ENCODE results near the gene SLC66A1. TPM values are rescaled to one million over a fixed set of nuclear protein-coding genes. Genes with fewer than 3 reads are reported as not detected.

Gene SLC66A1
- total and polyA plus RNA-seq, 9 donors = 2.4 to 15.2 (median 10.4) TPM

DNA sequence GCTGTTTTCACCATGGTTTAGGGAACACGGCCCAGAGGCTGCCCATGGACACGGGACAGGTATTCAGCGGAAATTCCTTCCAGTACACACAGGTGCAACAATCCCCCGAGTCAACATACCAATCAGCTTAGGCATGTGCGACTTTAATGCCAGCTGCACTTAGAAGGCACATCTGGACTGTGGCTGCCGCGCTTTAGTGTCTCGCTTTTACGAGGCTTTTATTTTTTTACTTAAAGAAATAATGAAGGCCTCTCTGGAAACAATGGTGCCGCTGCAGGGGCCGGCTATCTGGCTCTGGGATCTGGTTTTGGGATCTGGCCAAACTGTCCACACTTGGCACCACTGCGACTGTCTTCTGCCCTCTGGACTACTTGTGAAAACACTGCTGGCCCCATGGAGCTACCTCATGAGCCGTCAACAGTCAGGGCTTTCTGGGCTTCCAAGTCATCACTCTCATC lies 55.5 kb downstream of the SLC66A1 start:
- no peak for DNase-seq
- WGBS, 3 donors = 84 to 88% (median 88%) methylated on average over 13 of the region's 13 CpGs
- no peaks in the 10 kb centered on the region for H3K36me3 ChIP-seq
- H3K9me3 ChIP-seq = no peaks in the 10 kb centered on the region
- intact Hi-C loops (cut with DNase I) = no loop called here
- no peak for TF ChIP-seq POLR2A (IDR thresholded peaks at IDR 0.05)
- no peak for TF ChIP-seq CTCF (IDR thresholded peaks at IDR 0.05)
- TF ChIP-seq EP300 (IDR thresholded peaks at IDR 0.05) = no peak
- no peak overlapping the region for H3K27ac ChIP-seq
- H3K27me3 ChIP-seq = no peaks in the 10 kb centered on the region
- peaks cover 7% of the 10 kb centered on the region for H3K4me1 ChIP-seq (ENCODE audit: insufficient read depth)
- H3K4me3 ChIP-seq = no peak overlapping the region

DNA sequence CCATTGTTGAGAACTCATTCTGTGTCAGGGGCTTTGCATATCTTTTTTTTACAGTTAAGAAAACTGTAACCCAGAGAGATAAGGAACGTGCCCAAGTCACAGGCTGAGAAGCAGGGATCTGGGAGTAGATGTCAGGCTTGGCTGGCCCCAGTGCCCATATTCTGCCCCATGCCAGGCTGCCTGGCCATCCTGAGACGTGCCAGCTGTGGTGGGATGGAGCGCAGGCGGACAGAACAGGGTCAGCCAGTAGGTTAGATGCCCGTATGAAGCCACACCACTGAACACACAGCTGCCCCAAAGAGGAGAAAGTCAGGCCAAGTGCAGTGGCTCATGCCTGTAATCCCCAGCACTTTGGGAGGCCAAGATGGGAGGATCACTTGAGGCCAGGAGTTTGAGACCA lies 55.9 kb downstream of the SLC66A1 start:
- no peak overlapping the region for H3K4me3 ChIP-seq
- no peaks in the 10 kb centered on the region for H3K9me3 ChIP-seq
- H3K36me3 ChIP-seq = no peaks in the 10 kb centered on the region
- no peaks in the 10 kb centered on the region for H3K27me3 ChIP-seq
- 83 to 93% (median 87%) methylated on average over 5 of the region's 5 CpGs for WGBS, 3 donors
- DNase-seq = no peak
- peaks cover 8% of the 10 kb centered on the region for H3K4me1 ChIP-seq (ENCODE audit: insufficient read depth)
- intact Hi-C loops (cut with DNase I) = no loop called here
- TF ChIP-seq CTCF (IDR thresholded peaks at IDR 0.05) = no peak
- no peak for TF ChIP-seq EP300 (IDR thresholded peaks at IDR 0.05)
- no peak for TF ChIP-seq POLR2A (IDR thresholded peaks at IDR 0.05)
- no peak overlapping the region for H3K27ac ChIP-seq

GRCh38 chr1:19368964-19369363 lies 56.8 kb downstream of the SLC66A1 start:
- peaks cover 10% of the 10 kb centered on the region for H3K4me1 ChIP-seq (ENCODE audit: insufficient read depth)
- no peak for DNase-seq
- intact Hi-C loops (cut with DNase I) = no loop called here
- no peaks in the 10 kb centered on the region for H3K9me3 ChIP-seq
- H3K27me3 ChIP-seq = no peaks in the 10 kb centered on the region
- no peak for TF ChIP-seq CTCF (IDR thresholded peaks at IDR 0.05)
- no peak for TF ChIP-seq POLR2A (IDR thresholded peaks at IDR 0.05)
- TF ChIP-seq EP300 (IDR thresholded peaks at IDR 0.05) = no peak
- no peak overlapping the region for H3K4me3 ChIP-seq
- WGBS, 3 donors = 82 to 89% (median 82%) methylated on average over 5 of the region's 5 CpGs
- no peaks in the 10 kb centered on the region for H3K36me3 ChIP-seq
- no peak overlapping the region for H3K27ac ChIP-seq

DNA sequence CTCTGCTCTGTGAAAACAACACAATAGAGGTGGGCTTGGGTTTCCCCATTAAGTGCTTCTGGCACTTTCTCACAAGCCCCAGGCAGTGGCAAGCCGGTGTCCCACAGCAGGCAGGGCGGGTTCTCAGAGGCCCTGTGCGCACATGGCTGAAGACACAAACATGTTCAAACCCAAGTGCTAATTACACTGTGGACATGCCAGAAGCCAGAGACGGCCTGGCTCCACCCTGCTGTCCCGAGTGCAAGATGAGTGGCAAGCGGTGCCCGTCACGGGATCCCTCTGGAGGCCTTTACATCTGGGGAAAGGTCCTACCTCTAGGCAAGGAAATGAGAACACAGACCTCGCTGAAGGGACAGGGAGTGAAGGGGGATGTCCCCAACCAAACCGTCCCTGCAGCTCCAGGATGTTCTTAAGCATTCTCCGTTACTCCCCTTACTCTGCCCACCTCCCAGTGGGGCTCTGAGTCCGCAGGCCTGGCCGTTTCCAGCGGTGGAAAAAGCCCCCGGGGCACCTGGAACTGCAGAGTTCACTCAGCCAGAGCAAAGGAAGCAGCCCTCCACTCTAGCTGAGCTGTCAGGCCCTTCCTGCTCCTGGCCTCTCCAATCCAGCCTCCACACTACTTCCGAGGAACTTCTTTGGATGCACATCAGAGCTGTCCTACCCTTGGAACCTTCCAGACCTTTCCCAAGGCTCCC lies 57.4 kb downstream of the SLC66A1 start:
- TF ChIP-seq EP300 (IDR thresholded peaks at IDR 0.05) = no peak
- no peak for TF ChIP-seq CTCF (IDR thresholded peaks at IDR 0.05)
- TF ChIP-seq POLR2A (IDR thresholded peaks at IDR 0.05) = no peak
- H3K4me3 ChIP-seq = no peak overlapping the region
- H3K4me1 ChIP-seq (ENCODE audit: insufficient read depth) = peaks cover 10% of the 10 kb centered on the region
- 86 to 88% (median 87%) methylated on average over 16 of the region's 16 CpGs for WGBS, 3 donors
- no peak overlapping the region for H3K27ac ChIP-seq
- H3K9me3 ChIP-seq = no peaks in the 10 kb centered on the region
- no peaks in the 10 kb centered on the region for H3K36me3 ChIP-seq
- H3K27me3 ChIP-seq = no peaks in the 10 kb centered on the region
- no peak for DNase-seq
- intact Hi-C loops (cut with DNase I) = no loop called here
